Epithelial cell of esophagus (primary cell): ENCODE data around the gene RNF125.

Experiments used
- DNase-seq: peaks from one replicate; pipeline ENCODE4 v3.0.0; 2010; ENCODE audit warnings: low read depth
- H3K4me3 ChIP-seq: 2 replicates; pipeline ENCODE4 v1.5.1; 2011; ENCODE audit warnings: mild to moderate bottlenecking, low read length, control low read depth
- CTCF ChIP-seq: IDR thresholded peaks from 2 replicates; pipeline ENCODE4 v1.5.1; 2011; ENCODE audit warnings: low read depth, mild to moderate bottlenecking, low read length, control low read depth, inconsistent platforms; ENCODE audit not compliant: insufficient read depth; ENCODE audit errors: missing control alignments

The RNF125 gene

GRCh38 chr18:32096946-32097345 is 78.3 kb downstream of the RNF125 start:
- no peak overlapping the region for H3K4me3 ChIP-seq
- DNase-seq = no peak
- no peak for TF ChIP-seq CTCF

GRCh38 chr18:32104516-32104915 is 85.9 kb downstream of the RNF125 start:
- no peak for TF ChIP-seq CTCF
- DNase-seq = no peak
- no peak overlapping the region for H3K4me3 ChIP-seq

- H3K4me3 ChIP-seq = no peak overlapping the region
- DNase-seq = no peak
- TF ChIP-seq CTCF = no peak
Observed at GRCh38 chr18:32110005-32110404, 91.4 kb downstream of the RNF125 start.

GRCh38 chr18:32111706-32112105 is 93.1 kb downstream of the RNF125 start:
- no peak for TF ChIP-seq CTCF

GRCh38 chr18:32112826-32113225 is 94.2 kb downstream of the RNF125 start:
- H3K4me3 ChIP-seq = no peak overlapping the region
- no peak for DNase-seq
- TF ChIP-seq CTCF = no peak

More at GRCh38 chr18:32111706-32112105, 93.1 kb downstream of the RNF125 start:
- no peak overlapping the region for H3K4me3 ChIP-seq
- no peak for DNase-seq

GRCh38 chr18:32114293-32114942 is 95.8 kb downstream of the RNF125 start:
- no peak for DNase-seq
- no peak for TF ChIP-seq CTCF
- H3K4me3 ChIP-seq = no peak overlapping the region

- no peak for TF ChIP-seq CTCF
- DNase-seq = no peak
- no peak overlapping the region for H3K4me3 ChIP-seq
Observed at GRCh38 chr18:32122039-32122438, 103.4 kb downstream of the RNF125 start.
